ENCODE results near the gene SHISAL2B. TPM values are rescaled to one million over a fixed set of nuclear protein-coding genes. Genes with fewer than 3 reads are reported as not detected.

SHISAL2B gene
- polyA plus RNA-seq, 3 donors: not detected

GRCh38 chr5:64749385-64749784 lies 59.1 kb downstream of the SHISAL2B start:
- Histone ChIP-seq H3K4me1 (ENCODE audit: control insufficient read depth in 1 of 2, insufficient read depth in 2 of 2, low read length in 2 of 2) (no peaks in the 10 kb centered on the region), H3K4me2 (replicated peaks; ENCODE audit: extremely low read depth, low read length, poor library complexity, severe bottlenecking) (no peak overlapping the region), H3K27me3 (ENCODE audit: control insufficient read depth in 2 of 2, insufficient read depth in 2 of 2, low read length in 2 of 2) (no peaks in the 10 kb centered on the region), H3K9ac (ENCODE audit: insufficient read depth, low read length, poor library complexity, severe bottlenecking) (no peak overlapping the region), H3K36me3 (replicated peaks in 1 of 2; ENCODE audit: control insufficient read depth in 1 of 2, insufficient read depth in 2 of 2, low read length in 2 of 2) (peaks cover 17 to 36% of the 10 kb centered on the region in 2 donors), H4K20me1 (ENCODE audit: insufficient read depth, low read length) (peaks cover 20% of the 10 kb centered on the region), H2AFZ (ENCODE audit: insufficient read depth, low read depth, low read length, poor library complexity, severe bottlenecking) (no peak overlapping the region), H3K27ac (ENCODE audit: low read depth in 1 of 2, low read length in 2 of 2) (no peak overlapping the region), H3K4me3 (replicated peaks in 1 of 3; ENCODE audit: low read depth in 2 of 3, low read length in 3 of 3) (no peak overlapping the region), H3K9me3 (replicated peaks in 1 of 2; ENCODE audit: control insufficient read depth in 1 of 2, insufficient read depth in 1 of 2, low read length in 2 of 2) (no peaks in the 10 kb centered on the region), H3K79me2 (ENCODE audit: insufficient read depth, low read length) (peaks cover 5% of the 10 kb centered on the region)
- no peak for TF ChIP-seq CTCF (IDR thresholded peaks at IDR 0.05)
- H3K27ac Mint-ChIP-seq: peak overlapping the region in 1 of 7 donors; percentile 78
- peaks cover 2% of the 10 kb centered on the region for H3K4me1 Mint-ChIP-seq
- no peak for DNase-seq
- H3K4me3 Mint-ChIP-seq: no peak overlapping the region
- H3K9me3 Mint-ChIP-seq: peaks cover 0 to 2% (median 0%) of the 10 kb centered on the region in 7 donors
- no peaks in the 10 kb centered on the region for H3K27me3 Mint-ChIP-seq (ENCODE audit: low read depth in 3 of 3)
- peaks cover 31 to 40% of the 10 kb centered on the region in 2 donors for H3K36me3 Mint-ChIP-seq
- intact Hi-C loops (cut with micrococcal nuclease): no loop called here
- 100% methylated on average over 1 of the region's 4 CpGs for whole genome bisulfite sequencing (ENCODE audit: insufficient coverage)

- peaks cover 29 to 31% of the 10 kb centered on the region in 2 donors for H3K36me3 Mint-ChIP-seq
- intact Hi-C loops (cut with micrococcal nuclease): no loop called here
- TF ChIP-seq CTCF (IDR thresholded peaks at IDR 0.05): no peak
Measured at GRCh38 chr5:64754066-64754465, 63.8 kb downstream of the SHISAL2B start.

More at GRCh38 chr5:64754066-64754465, 63.8 kb downstream of the SHISAL2B start:
- H3K27ac ChIP-seq (ENCODE audit: low read depth in 1 of 2, low read length in 2 of 2): no peak overlapping the region
- no peak for DNase-seq
- H3K27me3 ChIP-seq (ENCODE audit: control insufficient read depth in 2 of 2, insufficient read depth in 2 of 2, low read length in 2 of 2): no peaks in the 10 kb centered on the region
- Mint-ChIP-seq H3K27me3 (ENCODE audit: low read depth in 3 of 3) (no peaks in the 10 kb centered on the region), H3K4me1 (peaks cover 3% of the 10 kb centered on the region), H3K27ac (no peak overlapping the region), H3K4me3 (no peak overlapping the region), H3K9me3 (peaks cover 0 to 2% (median 0%) of the 10 kb centered on the region in 7 donors)
- no peak overlapping the region for H3K4me2 ChIP-seq (replicated peaks; ENCODE audit: extremely low read depth, low read length, poor library complexity, severe bottlenecking)
- H4K20me1 ChIP-seq (ENCODE audit: insufficient read depth, low read length): peaks cover 44% of the 10 kb centered on the region
- no peak overlapping the region for H3K9ac ChIP-seq (ENCODE audit: insufficient read depth, low read length, poor library complexity, severe bottlenecking)
- peaks cover 42% of the 10 kb centered on the region for H3K79me2 ChIP-seq (ENCODE audit: insufficient read depth, low read length)
- H2AFZ ChIP-seq (ENCODE audit: insufficient read depth, low read depth, low read length, poor library complexity, severe bottlenecking): no peak overlapping the region
- H3K36me3 ChIP-seq (replicated peaks in 1 of 2; ENCODE audit: control insufficient read depth in 1 of 2, insufficient read depth in 2 of 2, low read length in 2 of 2): peaks cover 18 to 27% of the 10 kb centered on the region in 2 donors
- no peaks in the 10 kb centered on the region for H3K4me1 ChIP-seq (ENCODE audit: control insufficient read depth in 1 of 2, insufficient read depth in 2 of 2, low read length in 2 of 2)
- no CpG with 5 or more reads among the region's 2 CpGs for WGBS (ENCODE audit: insufficient coverage)
- no peak overlapping the region for H3K4me3 ChIP-seq (replicated peaks in 1 of 3; ENCODE audit: low read depth in 2 of 3, low read length in 3 of 3)
- no peaks in the 10 kb centered on the region for H3K9me3 ChIP-seq (replicated peaks in 1 of 2; ENCODE audit: control insufficient read depth in 1 of 2, insufficient read depth in 1 of 2, low read length in 2 of 2)
